ENCODE data around the gene GP5. TPM values are rescaled to one million over a fixed set of nuclear protein-coding genes. Genes with fewer than 3 reads are reported as not detected.

GP5 gene
- total RNA-seq, 2 donors from 2014 or later: 0.43 to 0.58 TPM

Other genes with a start within 250 kb of the GP5 start
- not detected for gene CPN2, start 47.9 kb downstream of the GP5 start, total RNA-seq
- not detected for gene LRRC15, start 29.5 kb downstream of the GP5 start, total RNA-seq
- gene ATP13A3, start 87.7 kb upstream of the GP5 start, total RNA-seq: 100 to 1,000 TPM; 106 to 141 TPM
- 10 to 100 TPM in 1 of 2 donors, 1 to 10 TPM in 1; 1.6 to 10.7 TPM for gene TMEM44, start 234.2 kb upstream of the GP5 start, total RNA-seq